ENCODE data around the gene ADAR. TPM values are rescaled to one million over a fixed set of nuclear protein-coding genes. Genes with fewer than 3 reads are reported as not detected.
"Not testable (repeated sequence)": the region's sequence is repeated elsewhere in the genome, so short reads cannot be mapped to it uniquely, and the experiment has no call there.

The ADAR gene
- 100 to 1,000 TPM; 325 to 338 TPM for total RNA-seq

GRCh38 chr1:154607609-154608396 lies at the start of gene ADAR:
Gene ADAR, minus strand, starts transcription at chr1:154608186. Its CDS starts 180 bp downstream, at chr1:154608006.
- ATAC-seq (ENCODE audit: low read depth): peak; percentile 81
- peaks cover 63% of the 10 kb centered on the region for H3K4me1 Mint-ChIP-seq
- peaks cover 31% of the 10 kb centered on the region for H3K36me3 Mint-ChIP-seq
- POLR2A ChIA-PET: interaction anchor here (0.7 to 8.2 kb wide), 10 partner anchors 12 to 568 kb away, joined by 3 to 89 read pairs (median 4); partner anchors contain the start of genes PMVK and UBE2Q1
- DNase-seq: peak; percentile 85
- H3K9me3 Mint-ChIP-seq: no peaks in the 10 kb centered on the region
- H3K27me3 Mint-ChIP-seq: no peaks in the 10 kb centered on the region
- peak within 1 kb of the TSS; percentile 98 for H3K4me3 Mint-ChIP-seq
- peak within 1 kb of the TSS; percentile 100 for H3K27ac Mint-ChIP-seq

GRCh38 chr1:154657556-154657955 lies 49.6 kb upstream of the ADAR start:
- POLR2A ChIA-PET: no interaction called here
- Mint-ChIP-seq H3K36me3 (peaks cover 3% of the 10 kb centered on the region), H3K4me1 (no peaks in the 10 kb centered on the region), H3K4me3 (no peak overlapping the region), H3K27ac (no peak overlapping the region), H3K9me3 (peaks cover 2% of the 10 kb centered on the region), H3K27me3 (peaks cover 75% of the 10 kb centered on the region)
- DNase-seq: no peak
- no peak for ATAC-seq (ENCODE audit: low read depth)

- H3K27ac Mint-ChIP-seq: no peak overlapping the region
- H3K9me3 Mint-ChIP-seq: peaks cover 2% of the 10 kb centered on the region
- DNase-seq (no peak), ATAC-seq (ENCODE audit: low read depth) (no peak)
- POLR2A ChIA-PET: no interaction called here
- H3K4me3 Mint-ChIP-seq: no peak overlapping the region
- peaks cover 61% of the 10 kb centered on the region for H3K27me3 Mint-ChIP-seq
- H3K4me1 Mint-ChIP-seq: no peaks in the 10 kb centered on the region
- H3K36me3 Mint-ChIP-seq: peaks cover 3% of the 10 kb centered on the region
Measured at GRCh38 chr1:154652893-154653292, 44.9 kb upstream of the ADAR start.

- H3K27me3 Mint-ChIP-seq: peaks cover 23% of the 10 kb centered on the region
- not testable (repeated sequence) for H3K9me3 Mint-ChIP-seq; H3K27ac Mint-ChIP-seq; H3K4me1 Mint-ChIP-seq; H3K36me3 Mint-ChIP-seq; H3K4me3 Mint-ChIP-seq; ATAC-seq (ENCODE audit: low read depth); DNase-seq
- POLR2A ChIA-PET: interaction anchor here (0.7 to 1.1 kb wide), 3 partner anchors 11 to 223 kb away, joined by 5 to 6 read pairs (median 5); no protein-coding TSS in a partner anchor
Measured at GRCh38 chr1:154644724-154645123, 36.7 kb upstream of the ADAR start.

- ATAC-seq (ENCODE audit: low read depth) (no peak), DNase-seq (no peak)
- Mint-ChIP-seq H3K36me3 (no peaks in the 10 kb centered on the region), H3K27ac (no peak overlapping the region), H3K4me3 (no peak overlapping the region), H3K4me1 (no peaks in the 10 kb centered on the region), H3K9me3 (peaks cover 7% of the 10 kb centered on the region), H3K27me3 (peaks cover 35% of the 10 kb centered on the region)
- POLR2A ChIA-PET: no interaction called here
Measured at GRCh38 chr1:154641534-154641933, 33.5 kb upstream of the ADAR start.

GRCh38 chr1:154639876-154640275 lies 31.9 kb upstream of the ADAR start:
- Mint-ChIP-seq H3K4me3 (no peak overlapping the region), H3K4me1 (no peaks in the 10 kb centered on the region), H3K27ac (no peak overlapping the region), H3K27me3 (peaks cover 51% of the 10 kb centered on the region), H3K9me3 (peaks cover 8% of the 10 kb centered on the region), H3K36me3 (no peaks in the 10 kb centered on the region)
- DNase-seq (no peak), ATAC-seq (ENCODE audit: low read depth) (no peak)
- POLR2A ChIA-PET: no interaction called here

GRCh38 chr1:154635171-154635570 lies 27.2 kb upstream of the ADAR start:
- Mint-ChIP-seq H3K36me3 (no peaks in the 10 kb centered on the region), H3K27ac (no peak overlapping the region), H3K27me3 (peaks cover 58% of the 10 kb centered on the region), H3K4me1 (no peaks in the 10 kb centered on the region), H3K4me3 (no peak overlapping the region), H3K9me3 (peaks cover 6% of the 10 kb centered on the region)
- ATAC-seq (ENCODE audit: low read depth) (no peak), DNase-seq (no peak)
- POLR2A ChIA-PET: no interaction called here

- H3K9me3 Mint-ChIP-seq: peaks cover 6% of the 10 kb centered on the region
- H3K27me3 Mint-ChIP-seq: peaks cover 18% of the 10 kb centered on the region
- ATAC-seq (ENCODE audit: low read depth) (no peak), DNase-seq (no peak)
- no peak overlapping the region for H3K27ac Mint-ChIP-seq
- POLR2A ChIA-PET: interaction anchor here (6.4 kb wide), 1 partner anchor 21 kb away, joined by 89 read pairs; the partner anchor contains the start of gene ADAR
- peaks cover 3% of the 10 kb centered on the region for H3K36me3 Mint-ChIP-seq
- H3K4me1 Mint-ChIP-seq: peaks cover 19% of the 10 kb centered on the region
- H3K4me3 Mint-ChIP-seq: no peak overlapping the region
Measured at GRCh38 chr1:154629675-154630073, 21.7 kb upstream of the ADAR start.

GRCh38 chr1:154629061-154629674 lies 21.2 kb upstream of the ADAR start:
- POLR2A ChIA-PET: interaction anchor here (6.4 kb wide), 1 partner anchor 21 kb away, joined by 89 read pairs; the partner anchor contains the start of gene ADAR
- peaks cover 6% of the 10 kb centered on the region for H3K9me3 Mint-ChIP-seq
- peaks cover 20% of the 10 kb centered on the region for H3K4me1 Mint-ChIP-seq
- H3K27me3 Mint-ChIP-seq: peaks cover 16% of the 10 kb centered on the region
- peaks cover 4% of the 10 kb centered on the region for H3K36me3 Mint-ChIP-seq
- H3K27ac Mint-ChIP-seq: no peak overlapping the region
- no peak overlapping the region for H3K4me3 Mint-ChIP-seq
- ATAC-seq (ENCODE audit: low read depth) (no peak), DNase-seq (no peak)

- Mint-ChIP-seq H3K4me1 (peaks cover 23% of the 10 kb centered on the region), H3K36me3 (peaks cover 5% of the 10 kb centered on the region), H3K4me3 (peak overlapping the region; percentile 97), H3K9me3 (peaks cover 6% of the 10 kb centered on the region), H3K27me3 (peaks cover 16% of the 10 kb centered on the region), H3K27ac (peak overlapping the region; percentile 98)
- ATAC-seq (ENCODE audit: low read depth): peak; percentile 18
- POLR2A ChIA-PET: interaction anchor here (6.4 kb wide), 1 partner anchor 20 kb away, joined by 89 read pairs; the partner anchor contains the start of gene ADAR
- no peak for DNase-seq
Measured at GRCh38 chr1:154628121-154628405, 20.1 kb upstream of the ADAR start.

GRCh38 chr1:154627257-154628120 lies 19.5 kb upstream of the ADAR start:
- POLR2A ChIA-PET: interaction anchor here (1.0 to 6.4 kb wide), 5 partner anchors 19 to 309 kb away, joined by 3 to 89 read pairs (median 4); partner anchors contain the start of genes ADAR, CHRNB2 and PMVK
- peak overlapping the region; percentile 98 for H3K27ac Mint-ChIP-seq
- H3K27me3 Mint-ChIP-seq: peaks cover 15% of the 10 kb centered on the region
- H3K4me1 Mint-ChIP-seq: peaks cover 27% of the 10 kb centered on the region
- H3K9me3 Mint-ChIP-seq: peaks cover 6% of the 10 kb centered on the region
- peaks cover 5% of the 10 kb centered on the region for H3K36me3 Mint-ChIP-seq
- H3K4me3 Mint-ChIP-seq: peak overlapping the region; percentile 97
- DNase-seq (peak; percentile 88), ATAC-seq (ENCODE audit: low read depth) (peak; percentile 67)

GRCh38 chr1:154626456-154627256 lies 18.7 kb upstream of the ADAR start:
- ATAC-seq (ENCODE audit: low read depth) (peak; percentile 53), DNase-seq (peak; percentile 62)
- POLR2A ChIA-PET: interaction anchor here (0.6 to 6.4 kb wide), 7 partner anchors 18 to 310 kb away, joined by 3 to 89 read pairs (median 3); partner anchors contain the start of genes ADAR, CHRNB2 and PMVK
- H3K27ac Mint-ChIP-seq: peak overlapping the region; percentile 98
- peaks cover 7% of the 10 kb centered on the region for H3K27me3 Mint-ChIP-seq
- H3K4me3 Mint-ChIP-seq: peak overlapping the region; percentile 97
- H3K9me3 Mint-ChIP-seq: peaks cover 6% of the 10 kb centered on the region
- H3K4me1 Mint-ChIP-seq: peaks cover 35% of the 10 kb centered on the region
- H3K36me3 Mint-ChIP-seq: peaks cover 6% of the 10 kb centered on the region

Data from activated naive CD8-positive, alpha-beta T cell treated with anti-CD3 and anti-CD28 coated beads, Interleukin-2, amount 10 ng/mL, durations not matched to agents 7 days and 5 days (primary cell).